ENCODE data around the gene PIP5K1B.

GRCh38 chr9:68897577-68898145 lies 192.6 kb downstream of the PIP5K1B start:
- TF ChIP-seq CTCF (IDR thresholded peaks at IDR 0.05; ENCODE audit: borderline replicate concordance, extremely low read depth, low read length, poor library complexity, severe bottlenecking) (no peak), EZH2 (IDR thresholded peaks at IDR 0.05; ENCODE audit: borderline replicate concordance, low read depth, low read length, severe bottlenecking) (no peak)
